Ovary (tissue), 3 donors: ENCODE data around the gene SH3BP4.

ENCODE experiments used
- EP300 ChIP-seq: sonication (generic); formaldehyde crosslinking; IDR thresholded peaks from one replicate; pipeline ENCODE4 v1.6.1; 2017; ENCODE audit warnings: antibody characterized with exemption
- POLR2A ChIP-seq: fragments of 450-650 bp; IDR thresholded peaks from one replicate; pipeline ENCODE4 v1.6.1; 2017; ENCODE audit warnings: antibody characterized with exemption, mild to moderate bottlenecking, moderate library complexity
- TF ChIP-seq, protein P1 (sequence below), 3 donors: fragments of 450-650 bp in 2 of 3; fragments of 200-600 bp in 1 of 3; IDR thresholded peaks; one replicate each; pipeline versions ENCODE4 v1.5.1 to v1.8.0; 2016 to 2022; ENCODE audit warnings: antibody characterized with exemption in 3 of 3, mild to moderate bottlenecking in 1 of 3
- donor health status: DM: no; HTN: no; CAD: no.

DNA sequence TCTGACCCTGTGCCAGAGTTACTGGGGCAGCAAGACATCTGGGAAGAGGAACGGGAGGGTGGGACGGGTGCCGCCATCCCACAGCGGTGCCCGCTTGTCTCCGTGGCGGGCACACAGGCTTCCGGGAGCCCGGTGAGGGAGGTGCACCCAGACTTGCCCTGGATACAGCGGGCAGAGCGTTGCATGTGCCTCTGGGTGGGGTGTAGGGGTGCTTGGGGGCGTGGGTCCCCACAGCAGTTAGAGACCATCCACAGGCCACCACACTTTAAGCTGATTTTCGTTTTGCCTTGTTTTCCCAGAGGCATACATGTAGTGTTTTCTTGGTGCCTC, 45.1 kb downstream of the SH3BP4 start:
- no peak for TF ChIP-seq EP300
- TF ChIP-seq, protein P1, sequence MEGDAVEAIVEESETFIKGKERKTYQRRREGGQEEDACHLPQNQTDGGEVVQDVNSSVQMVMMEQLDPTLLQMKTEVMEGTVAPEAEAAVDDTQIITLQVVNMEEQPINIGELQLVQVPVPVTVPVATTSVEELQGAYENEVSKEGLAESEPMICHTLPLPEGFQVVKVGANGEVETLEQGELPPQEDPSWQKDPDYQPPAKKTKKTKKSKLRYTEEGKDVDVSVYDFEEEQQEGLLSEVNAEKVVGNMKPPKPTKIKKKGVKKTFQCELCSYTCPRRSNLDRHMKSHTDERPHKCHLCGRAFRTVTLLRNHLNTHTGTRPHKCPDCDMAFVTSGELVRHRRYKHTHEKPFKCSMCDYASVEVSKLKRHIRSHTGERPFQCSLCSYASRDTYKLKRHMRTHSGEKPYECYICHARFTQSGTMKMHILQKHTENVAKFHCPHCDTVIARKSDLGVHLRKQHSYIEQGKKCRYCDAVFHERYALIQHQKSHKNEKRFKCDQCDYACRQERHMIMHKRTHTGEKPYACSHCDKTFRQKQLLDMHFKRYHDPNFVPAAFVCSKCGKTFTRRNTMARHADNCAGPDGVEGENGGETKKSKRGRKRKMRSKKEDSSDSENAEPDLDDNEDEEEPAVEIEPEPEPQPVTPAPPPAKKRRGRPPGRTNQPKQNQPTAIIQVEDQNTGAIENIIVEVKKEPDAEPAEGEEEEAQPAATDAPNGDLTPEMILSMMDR (IDR thresholded peaks at IDR 0.05): no peak
- no peak for TF ChIP-seq POLR2A
